Esophagus muscularis mucosa (tissue), 4 donors: ENCODE measurements around the gene GNL3. TPM values are rescaled to one million over a fixed set of nuclear protein-coding genes. Genes with fewer than 3 reads are reported as not detected.

ENCODE experiments used
- DNase-seq: peaks from one replicate; pipeline ENCODE4 v3.0.0-alpha.2; 2017; ENCODE audit errors: extremely low spot score
- H3K27ac ChIP-seq, 4 donors: fragments of 200-600 bp; sonication (generic); replicated peaks in 1 of 4; 1 replicate in 3 of 4; 2 replicates in 1 of 4; pipeline ENCODE4 v1.5.1; 2016 to 2019; ENCODE audit warnings: mild to moderate bottlenecking in 1 of 4
- H3K27me3 ChIP-seq, 4 donors: fragments of 200-600 bp; sonication (generic); one replicate each; pipeline versions ENCODE4 v1.5.1 to v1.6.0; 2016 to 2019
- H3K36me3 ChIP-seq, 4 donors: fragments of 200-600 bp; sonication (generic); one replicate each; pipeline ENCODE4 v1.5.1; 2016 to 2019
- H3K4me1 ChIP-seq, 4 donors: fragments of 200-600 bp; sonication (generic); one replicate each; pipeline ENCODE4 v1.5.1; 2016 to 2019
- H3K4me3 ChIP-seq, 4 donors: fragments of 200-600 bp; sonication (generic); 1 replicate in 2 of 4; 2 replicates in 2 of 4; pipeline ENCODE4 v1.5.1; 2016 to 2019; ENCODE audit warnings: mild to moderate bottlenecking in 4 of 4, moderate library complexity in 1 of 4
- H3K9me3 ChIP-seq, 4 donors: fragments of 200-600 bp; sonication (generic); 1 replicate in 3 of 4; 2 replicates in 1 of 4; pipeline ENCODE4 v1.5.1; 2016 to 2019
- EP300 ChIP-seq: sonication (generic); formaldehyde crosslinking; IDR thresholded peaks from one replicate; pipeline ENCODE4 v1.6.1; 2017; ENCODE audit warnings: antibody characterized with exemption
- POLR2A ChIP-seq: fragments of 450-650 bp; IDR thresholded peaks from one replicate; pipeline ENCODE4 v1.6.1; 2017; ENCODE audit warnings: antibody characterized with exemption, moderate library complexity, mild to moderate bottlenecking, low read depth
- POLR2AphosphoS5 ChIP-seq, 2 donors: sonication (generic); formaldehyde crosslinking; IDR thresholded peaks; one replicate each; pipeline ENCODE4 v1.6.1; 2017; ENCODE audit warnings: antibody characterized with exemption in 2 of 2
- WGBS: methylation state at CpG from one replicate; pipeline ENCODE4 v1.1.5; 2018; 5-methylcytosine and 5-hydroxymethylcytosine counted together
- intact Hi-C: fragments of 100-400 bp; cut with DNase I; formaldehyde crosslinking; loops from one replicate; pipeline ENCODE4 v1.15.1; 2023
- total RNA-seq, 4 donors: library from RNA; depleted of rRNA; stranded (reverse); fragments of >200 nt; gene quantifications; one replicate each; pipeline versions ENCODE4 v1.1.0 to v1.2.1, GENCODE V29; 2016
- TF ChIP-seq, protein P1 (sequence below), 3 experiments: fragments of 200-600 bp in 2 of 3; fragments of 450-650 bp in 1 of 3; sonication (generic) in 2 of 3; IDR thresholded peaks; one replicate each; pipeline ENCODE4 v1.5.1; 2017 to 2019; ENCODE audit warnings: antibody characterized with exemption in 3 of 3, mild to moderate bottlenecking in 2 of 3, moderate library complexity in 1 of 3

The GNL3 gene
- total RNA-seq, 4 donors from 2014 or later, result 28.4 to 71.1 (median 29.3) TPM

- TF ChIP-seq POLR2AphosphoS5 (IDR thresholded peaks at IDR 0.05) (no peak), EP300 (no peak), POLR2A (no peak)
- TF ChIP-seq, protein P1, sequence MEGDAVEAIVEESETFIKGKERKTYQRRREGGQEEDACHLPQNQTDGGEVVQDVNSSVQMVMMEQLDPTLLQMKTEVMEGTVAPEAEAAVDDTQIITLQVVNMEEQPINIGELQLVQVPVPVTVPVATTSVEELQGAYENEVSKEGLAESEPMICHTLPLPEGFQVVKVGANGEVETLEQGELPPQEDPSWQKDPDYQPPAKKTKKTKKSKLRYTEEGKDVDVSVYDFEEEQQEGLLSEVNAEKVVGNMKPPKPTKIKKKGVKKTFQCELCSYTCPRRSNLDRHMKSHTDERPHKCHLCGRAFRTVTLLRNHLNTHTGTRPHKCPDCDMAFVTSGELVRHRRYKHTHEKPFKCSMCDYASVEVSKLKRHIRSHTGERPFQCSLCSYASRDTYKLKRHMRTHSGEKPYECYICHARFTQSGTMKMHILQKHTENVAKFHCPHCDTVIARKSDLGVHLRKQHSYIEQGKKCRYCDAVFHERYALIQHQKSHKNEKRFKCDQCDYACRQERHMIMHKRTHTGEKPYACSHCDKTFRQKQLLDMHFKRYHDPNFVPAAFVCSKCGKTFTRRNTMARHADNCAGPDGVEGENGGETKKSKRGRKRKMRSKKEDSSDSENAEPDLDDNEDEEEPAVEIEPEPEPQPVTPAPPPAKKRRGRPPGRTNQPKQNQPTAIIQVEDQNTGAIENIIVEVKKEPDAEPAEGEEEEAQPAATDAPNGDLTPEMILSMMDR (IDR thresholded peaks at IDR 0.05), result no peak
Observed at GRCh38 chr3:52693071-52693470, 7.2 kb downstream of the GNL3 start.

DNA sequence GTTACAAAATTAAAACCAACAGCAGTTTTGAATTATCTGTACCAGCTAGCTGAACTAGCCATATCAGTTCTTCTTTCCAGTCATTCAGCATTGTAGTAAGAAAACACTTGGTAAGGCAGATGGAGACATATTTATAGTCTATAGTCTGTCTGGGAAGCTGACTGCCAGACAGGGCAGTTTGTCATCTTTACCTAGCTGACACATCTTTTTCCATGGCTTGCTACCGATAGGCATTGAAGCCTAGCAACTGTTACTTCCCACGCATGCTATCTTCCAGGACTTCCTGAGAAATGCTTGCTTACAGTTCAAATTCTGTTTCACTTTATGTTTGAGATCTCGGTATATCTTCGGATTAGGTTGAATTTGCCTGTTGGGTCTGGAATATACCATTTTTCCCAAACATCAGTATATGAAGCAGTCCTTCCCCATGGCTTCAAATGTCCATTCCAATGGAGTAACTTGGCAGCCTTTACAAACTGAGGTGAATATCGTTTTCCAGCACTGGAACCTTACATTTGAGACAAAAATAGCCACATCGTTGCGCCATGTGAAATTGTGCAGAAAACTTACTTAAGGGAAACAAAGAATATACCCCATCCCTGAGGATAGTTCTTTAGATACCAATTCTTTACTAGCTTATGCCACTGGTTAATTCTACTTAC lies 8.8 kb downstream of the GNL3 start:
- Histone ChIP-seq H3K36me3 (peaks cover 76 to 100% (median 92%) of the 10 kb centered on the region in 4 donors), H3K27me3 (no peaks in the 10 kb centered on the region), H3K4me3 (no peak overlapping the region), H3K4me1 (no peaks in the 10 kb centered on the region), H3K9me3 (no peaks in the 10 kb centered on the region), H3K27ac (no peak overlapping the region)
- 81% methylated on average over 7 of the region's 7 CpGs for WGBS
- intact Hi-C loops, result no loop called here
- TF ChIP-seq, protein P1 (IDR thresholded peaks at IDR 0.05), result no peak
- TF ChIP-seq POLR2AphosphoS5 (IDR thresholded peaks at IDR 0.05) (no peak), POLR2A (no peak), EP300 (no peak)
- no peak for DNase-seq

More at GRCh38 chr3:52693071-52693470, 7.2 kb downstream of the GNL3 start:
- no peak for DNase-seq
- peaks cover 0 to under 1% (median 0%) of the 10 kb centered on the region in 4 donors for H3K4me1 ChIP-seq
- H3K36me3 ChIP-seq, result peaks cover 90 to 100% (median 98%) of the 10 kb centered on the region in 4 donors
- no peaks in the 10 kb centered on the region for H3K9me3 ChIP-seq
- no peak overlapping the region for H3K4me3 ChIP-seq
- intact Hi-C loops, result no loop called here
- no peak overlapping the region for H3K27ac ChIP-seq
- no peaks in the 10 kb centered on the region for H3K27me3 ChIP-seq

DNA sequence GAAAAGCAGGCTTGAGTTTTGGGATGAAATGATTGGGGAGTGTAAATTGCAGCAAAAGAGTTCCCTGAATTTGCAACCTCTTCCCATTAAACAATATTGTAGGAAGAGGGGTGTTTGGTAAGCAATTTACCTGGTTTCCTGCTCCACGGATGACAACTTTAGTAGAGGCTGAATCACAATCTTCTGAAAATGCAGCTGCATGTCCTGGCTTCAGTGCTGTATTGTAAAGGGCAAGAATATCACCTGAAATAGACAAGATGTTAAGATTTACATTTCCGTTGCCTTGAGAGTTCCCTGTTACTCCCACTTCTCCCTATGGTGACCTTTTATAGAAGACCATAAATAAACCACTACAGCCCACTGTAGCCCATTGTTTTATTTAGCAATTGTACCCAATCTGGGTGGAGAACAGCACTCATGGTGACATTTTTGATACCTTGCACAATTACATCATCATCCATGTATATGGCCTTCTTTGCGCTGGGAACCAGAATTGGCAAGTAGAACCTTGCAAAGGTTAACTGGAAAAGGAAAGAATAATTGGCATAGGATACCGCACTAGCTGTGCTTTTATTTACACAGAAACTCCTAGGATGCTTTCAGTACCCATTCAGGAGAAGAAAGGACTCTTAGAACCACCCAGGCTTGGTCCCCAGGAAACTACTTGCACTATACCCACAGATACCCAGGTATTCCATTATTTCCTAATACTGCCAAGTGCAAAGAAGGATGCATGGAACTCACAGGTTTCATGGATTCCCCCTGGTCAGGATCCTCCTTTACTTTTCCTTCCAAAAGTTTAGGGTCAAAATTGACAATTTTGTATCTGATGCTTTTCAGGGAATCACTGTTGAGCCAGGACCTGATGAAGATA lies 10.2 kb downstream of the GNL3 start:
- DNase-seq, result no peak
- Histone ChIP-seq H3K36me3 (peaks cover 62 to 91% (median 82%) of the 10 kb centered on the region in 4 donors), H3K4me3 (no peak overlapping the region), H3K9me3 (no peaks in the 10 kb centered on the region), H3K27ac (no peak overlapping the region), H3K4me1 (no peaks in the 10 kb centered on the region), H3K27me3 (no peaks in the 10 kb centered on the region)
- 72% methylated on average over 4 of the region's 4 CpGs for WGBS
- intact Hi-C loops, result no loop called here
- TF ChIP-seq EP300 (no peak), POLR2A (no peak), POLR2AphosphoS5 (IDR thresholded peaks at IDR 0.05) (no peak)
- TF ChIP-seq, protein P1 (IDR thresholded peaks at IDR 0.05), result no peak

DNA sequence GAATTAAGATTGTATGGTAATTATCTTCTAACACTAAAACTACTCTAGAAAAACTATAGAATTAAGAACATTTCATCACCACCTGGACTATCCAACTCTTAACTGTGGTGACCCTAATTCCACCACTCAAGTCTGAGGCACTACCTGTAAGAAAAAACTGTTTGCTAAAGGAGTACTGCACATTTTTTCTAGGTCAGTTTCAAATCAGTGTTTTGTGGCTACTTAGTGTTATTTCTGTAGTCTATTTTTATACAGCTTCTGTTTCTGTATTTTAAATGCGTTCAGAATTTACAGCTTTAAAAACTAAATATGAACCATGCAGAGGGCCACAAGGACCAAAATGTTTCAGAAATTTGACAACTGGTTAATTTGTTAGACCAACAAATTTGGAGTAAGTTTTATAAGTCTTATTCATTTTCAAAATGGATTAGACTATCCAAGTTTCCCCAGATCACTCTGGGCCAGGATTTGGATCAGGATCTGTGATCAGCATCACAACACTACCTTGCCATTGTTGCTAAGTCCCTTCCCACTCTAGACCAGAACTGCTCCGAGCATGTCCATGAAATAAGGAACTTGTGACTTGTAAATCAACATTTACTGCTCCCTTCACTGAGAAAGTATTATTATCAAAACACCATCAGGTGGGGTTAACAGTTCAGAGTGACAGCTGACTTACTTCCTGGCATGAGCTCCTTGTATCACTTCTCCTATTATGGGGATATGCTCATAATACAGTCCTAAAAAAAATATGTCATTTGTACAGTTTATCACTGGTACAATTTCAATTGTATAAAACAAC lies 11.2 kb downstream of the GNL3 start:
- Histone ChIP-seq H3K4me1 (peaks cover 0 to 2% (median 2%) of the 10 kb centered on the region in 4 donors), H3K27me3 (no peaks in the 10 kb centered on the region), H3K4me3 (no peak overlapping the region), H3K9me3 (no peaks in the 10 kb centered on the region), H3K36me3 (peaks cover 55 to 81% (median 72%) of the 10 kb centered on the region in 4 donors), H3K27ac (no peak overlapping the region)
- no peak for TF ChIP-seq POLR2AphosphoS5 (IDR thresholded peaks at IDR 0.05)
- no peak for TF ChIP-seq EP300
- TF ChIP-seq, protein P1 (IDR thresholded peaks at IDR 0.05), result no peak
- no peak for TF ChIP-seq POLR2A
- DNase-seq, result no peak
- intact Hi-C loops, result no loop called here
- WGBS, result 71% methylated on average over 2 of the region's 2 CpGs
